GM06990 (cell line): Measurements from ENCODE around the gene OMG.
A peak's percentile ranks its signal among the peaks of the same experiment; 100 is the strongest.
"Not testable (repeated sequence)": the region's sequence is repeated elsewhere in the genome, so short reads cannot be mapped to it uniquely, and the experiment has no call there.

Experiments used
- DNase-seq: peaks from one replicate; pipeline ENCODE4 v3.0.0-alpha.2; 2011; ENCODE audit not compliant: insufficient read length; ENCODE audit errors: extremely low read depth
- H3K27me3 ChIP-seq: replicated peaks from 2 replicates; pipeline ENCODE4 v1.6.0; 2011; ENCODE audit warnings: low read length; ENCODE audit not compliant: control insufficient read depth, insufficient read depth
- H3K36me3 ChIP-seq: 2 replicates; pipeline ENCODE4 v1.5.1; 2011; ENCODE audit warnings: low read length; ENCODE audit not compliant: control insufficient read depth, insufficient read depth
- H3K4me3 ChIP-seq: replicated peaks from 2 replicates; pipeline ENCODE4 v1.5.1; 2011; ENCODE audit warnings: low read depth, mild to moderate bottlenecking, control low read depth, low read length
- CTCF ChIP-seq: IDR thresholded peaks from 2 replicates; pipeline ENCODE4 v1.5.1; 2011; ENCODE audit warnings: low read length, control low read depth, mild to moderate bottlenecking, inconsistent platforms; ENCODE audit not compliant: insufficient read depth, poor library complexity, severe bottlenecking

OMG gene

GRCh38 chr17:31272236-31272635 lies 24.8 kb downstream of the OMG start:
- no peak for TF ChIP-seq CTCF
- Histone ChIP-seq H3K27me3 (no peaks in the 10 kb centered on the region), H3K4me3 (no peak overlapping the region), H3K36me3 (no peaks in the 10 kb centered on the region; the same call in none of the 2 replicates)
- no peak for DNase-seq

- no peak for TF ChIP-seq CTCF
- Histone ChIP-seq H3K4me3 (no peak overlapping the region), H3K36me3 (no peaks in the 10 kb centered on the region; the same call in none of the 2 replicates), H3K27me3 (no peaks in the 10 kb centered on the region)
- no peak for DNase-seq
Observed at GRCh38 chr17:31269578-31269983, 27.5 kb downstream of the OMG start.

- H3K4me3 ChIP-seq = no peak overlapping the region
- no peaks in the 10 kb centered on the region for H3K27me3 ChIP-seq
- no peak for DNase-seq
- no peaks in the 10 kb centered on the region; the same call in none of the 2 replicates for H3K36me3 ChIP-seq
- TF ChIP-seq CTCF = no peak
Observed at GRCh38 chr17:31269036-31269577, 27.9 kb downstream of the OMG start.

- DNase-seq = no peak
- Histone ChIP-seq H3K4me3 (no peak overlapping the region), H3K36me3 (no peaks in the 10 kb centered on the region; the same call in 1 of the 2 replicates), H3K27me3 (no peaks in the 10 kb centered on the region)
- TF ChIP-seq CTCF = peak; percentile 40
Observed at GRCh38 chr17:31266042-31266441, 31.0 kb downstream of the OMG start.

GRCh38 chr17:31262923-31263322 lies 34.1 kb downstream of the OMG start:
- H3K27me3 ChIP-seq, DNase-seq, H3K4me3 ChIP-seq, H3K36me3 ChIP-seq: not testable (repeated sequence)

- DNase-seq = no peak
- Histone ChIP-seq H3K36me3 (no peaks in the 10 kb centered on the region; the same call in 1 of the 2 replicates), H3K4me3 (no peak overlapping the region), H3K27me3 (no peaks in the 10 kb centered on the region)
- no peak for TF ChIP-seq CTCF
Observed at GRCh38 chr17:31261601-31262000, 35.4 kb downstream of the OMG start.
